Common myeloid progenitor, CD34-positive (primary cell): ENCODE results near the gene CFAP74.

Experiments
- CTCF ChIA-PET: fragments of 350-600 bp; sonication (Branson Sonifier 250); formaldehyde crosslinking; loops from one replicate; lab custom pipeline; 2021; ENCODE audit warnings: antibody characterized with exemption; lab: Charles Lee
- POLR2A ChIA-PET: fragments of 350-600 bp; sonication (Branson Sonifier 250); formaldehyde crosslinking; loops from one replicate; lab custom pipeline; 2021; ENCODE audit warnings: antibody characterized with exemption; lab: Charles Lee
- DNase-seq, 3 donors: peaks; one replicate each; pipeline versions ENCODE4 v3.0.0 to v3.0.0-alpha.2; 2013
- H3K27ac ChIP-seq, 2 experiments: 1 replicate in 1 of 2; 2 replicates in 1 of 2; pipeline ENCODE4 v1.7.0; 2013; ENCODE audit warnings: inconsistent platforms in 2 of 2, low read length in 2 of 2, mild to moderate bottlenecking in 2 of 2, low read depth in 1 of 2, moderate library complexity in 1 of 2; ENCODE audit not compliant: severe bottlenecking in 2 of 2, insufficient read depth in 1 of 2, poor library complexity in 1 of 2
- H3K27me3 ChIP-seq, 5 experiments: replicated peaks in 2 of 5; 1 replicate in 3 of 5; 2 replicates in 2 of 5; pipeline versions ENCODE4 v1.6.1 to v1.7.0; 2013; ENCODE audit warnings: low read length in 4 of 5, mild to moderate bottlenecking in 2 of 5, moderate library complexity in 2 of 5, inconsistent platforms in 1 of 5; ENCODE audit not compliant: insufficient read depth in 5 of 5, control insufficient read depth in 4 of 5
- H3K36me3 ChIP-seq, 4 experiments: 1 replicate in 2 of 4; 2 replicates in 2 of 4; pipeline versions ENCODE4 v1.6.1 to v1.7.0; 2013; ENCODE audit warnings: low read length in 3 of 4, control low read depth in 1 of 4, mild to moderate bottlenecking in 1 of 4; ENCODE audit not compliant: control insufficient read depth in 4 of 4, insufficient read depth in 4 of 4
- H3K4me1 ChIP-seq, 4 experiments: 1 replicate in 3 of 4; 2 replicates in 1 of 4; pipeline versions ENCODE4 v1.6.1 to v1.7.1; 2013; ENCODE audit warnings: low read length in 3 of 4, mild to moderate bottlenecking in 3 of 4, control low read depth in 1 of 4, inconsistent platforms in 1 of 4, moderate library complexity in 1 of 4; ENCODE audit not compliant: control insufficient read depth in 4 of 4, insufficient read depth in 4 of 4; ENCODE audit errors: control extremely low read depth in 1 of 4
- H3K4me3 ChIP-seq, 7 experiments: 1 replicate in 4 of 7; 2 replicates in 3 of 7; pipeline versions ENCODE4 v1.5.1 to v1.7.0; 2013; ENCODE audit warnings: mild to moderate bottlenecking in 7 of 7, low read length in 6 of 7, moderate library complexity in 6 of 7, inconsistent platforms in 2 of 7, low read depth in 2 of 7, control low read depth in 1 of 7; ENCODE audit not compliant: insufficient read depth in 4 of 7, control insufficient read depth in 1 of 7; ENCODE audit errors: extremely low read depth in 1 of 7
- H3K9me3 ChIP-seq, 5 experiments: 1 replicate in 4 of 5; 2 replicates in 1 of 5; pipeline versions ENCODE4 v1.6.1 to v1.7.1; 2013; ENCODE audit warnings: low read length in 4 of 5, mild to moderate bottlenecking in 2 of 5, inconsistent platforms in 1 of 5, low read depth in 1 of 5, moderate library complexity in 1 of 5; ENCODE audit not compliant: control insufficient read depth in 4 of 5, insufficient read depth in 2 of 5; ENCODE audit errors: control extremely low read depth in 1 of 5
- WGBS: methylation state at CpG from one replicate; pipeline ENCODE4 v1.1.5; 2013; ENCODE audit not compliant: insufficient coverage; 5-methylcytosine and 5-hydroxymethylcytosine counted together

Gene CFAP74

GRCh38 chr1:1914101-1914970 lies 89.2 kb downstream of the CFAP74 start:
- no peak for DNase-seq
- POLR2A ChIA-PET: no interaction called here
- CTCF ChIA-PET: no interaction called here
- Histone ChIP-seq H3K4me1 (peaks cover 0 to 16% (median 14%) of the 10 kb centered on the region in 4 experiments), H3K27me3 (peaks cover 0 to 3% (median 0%) of the 10 kb centered on the region in 5 experiments), H3K27ac (no peak overlapping the region), H3K36me3 (no peaks in the 10 kb centered on the region), H3K9me3 (no peaks in the 10 kb centered on the region), H3K4me3 (no peak overlapping the region)
- WGBS: 85% methylated on average over 10 of the region's 20 CpGs

DNA sequence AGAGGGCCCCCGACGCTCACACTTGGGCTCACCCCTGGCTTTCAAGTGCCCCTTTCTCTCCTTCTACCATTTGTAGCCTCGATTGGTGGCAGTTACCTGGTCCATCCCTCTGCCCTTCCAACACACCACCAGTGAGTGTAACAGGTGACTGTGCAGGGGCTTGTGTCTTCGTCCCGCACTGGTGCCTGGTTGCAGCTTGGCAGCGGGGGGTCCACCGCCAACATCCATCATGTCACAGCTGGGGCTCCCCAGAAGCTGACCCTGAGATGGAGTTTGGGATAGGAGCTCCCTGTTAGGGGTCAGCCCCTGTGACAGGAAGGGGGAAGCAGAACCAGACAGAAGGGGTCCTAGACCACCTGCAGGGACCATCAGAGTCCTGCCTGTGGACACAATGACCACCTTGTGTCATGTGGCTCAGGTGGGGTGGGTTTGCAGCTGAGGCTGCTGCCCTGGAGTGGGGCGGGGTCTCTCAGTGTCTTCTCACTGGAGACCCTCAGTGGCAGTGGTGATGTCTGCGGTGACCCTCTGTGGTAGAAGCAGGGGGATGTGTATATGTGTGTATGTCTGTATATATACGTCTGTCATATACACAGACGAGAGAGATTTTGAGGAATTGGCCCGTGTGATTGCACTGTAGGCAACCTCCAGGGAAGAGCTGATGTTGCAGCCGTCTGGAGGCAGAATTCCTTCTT lies 92.1 kb downstream of the CFAP74 start:
- CTCF ChIA-PET: interaction anchor here (7.2 kb wide), 1 partner anchor 14 kb away, joined by 110 read pairs; no protein-coding TSS in a partner anchor
- H3K4me3 ChIP-seq: no peak overlapping the region

GRCh38 chr1:1910651-1911331 lies 92.8 kb downstream of the CFAP74 start:
- Histone ChIP-seq H3K27ac (no peak overlapping the region), H3K36me3 (no peaks in the 10 kb centered on the region), H3K27me3 (no peaks in the 10 kb centered on the region), H3K4me1 (peaks cover 0 to 28% (median 22%) of the 10 kb centered on the region in 4 experiments), H3K9me3 (no peaks in the 10 kb centered on the region), H3K4me3 (no peak overlapping the region)
- CTCF ChIA-PET: interaction anchor here (7.2 kb wide), 1 partner anchor 14 kb away, joined by 110 read pairs; no protein-coding TSS in a partner anchor
- POLR2A ChIA-PET: no interaction called here
- WGBS: 95% methylated on average over 20 of the region's 22 CpGs
- DNase-seq: no peak

More for the DNA sequence above, 92.1 kb downstream of the CFAP74 start:
- H3K4me1 ChIP-seq: peaks cover 0 to 21% (median 18%) of the 10 kb centered on the region in 4 experiments
- POLR2A ChIA-PET: no interaction called here
- DNase-seq: no peak
- no peaks in the 10 kb centered on the region for H3K9me3 ChIP-seq
- H3K27me3 ChIP-seq: no peaks in the 10 kb centered on the region
- WGBS: 95% methylated on average over 12 of the region's 13 CpGs
- no peaks in the 10 kb centered on the region for H3K36me3 ChIP-seq
- no peak overlapping the region for H3K27ac ChIP-seq

- no peak for DNase-seq
- POLR2A ChIA-PET: no interaction called here
- Histone ChIP-seq H3K36me3 (no peaks in the 10 kb centered on the region), H3K27ac (no peak overlapping the region), H3K4me3 (peak overlapping the region in 2 of 7 experiments; percentile 60 to 62), H3K4me1 (peaks cover 0 to 28% (median 22%) of the 10 kb centered on the region in 4 experiments), H3K27me3 (no peaks in the 10 kb centered on the region), H3K9me3 (no peaks in the 10 kb centered on the region)
- WGBS: 89% methylated on average over 3 of the region's 6 CpGs
- CTCF ChIA-PET: interaction anchor here (2.4 to 7.2 kb wide), 3 partner anchors 13 to 131 kb away, joined by 4 to 110 read pairs (median 65); no protein-coding TSS in a partner anchor
Measured at GRCh38 chr1:1910033-1910465, 93.5 kb downstream of the CFAP74 start.

GRCh38 chr1:1908506-1908791 lies 95.1 kb downstream of the CFAP74 start:
- no peaks in the 10 kb centered on the region for H3K9me3 ChIP-seq
- H3K4me1 ChIP-seq: peaks cover 0 to 28% (median 22%) of the 10 kb centered on the region in 4 experiments
- peak overlapping the region in 1 of 2 experiments; percentile 79 for H3K27ac ChIP-seq
- DNase-seq: peak in 1 of 3 donors; percentile 30
- no peaks in the 10 kb centered on the region for H3K27me3 ChIP-seq
- 1% methylated on average over 18 of the region's 21 CpGs for WGBS
- peak overlapping the region; percentile 53 to 79 (median 73) for H3K4me3 ChIP-seq
- H3K36me3 ChIP-seq: no peaks in the 10 kb centered on the region
- CTCF ChIA-PET: interaction anchor here (0.8 to 7.2 kb wide), 14 partner anchors 11 to 136 kb away, joined by 3 to 110 read pairs (median 4); no protein-coding TSS in a partner anchor
- POLR2A ChIA-PET: interaction anchor here (0.9 to 1.2 kb wide), 2 partner anchors 8 to 128 kb away, joined by 4 to 10 read pairs; no protein-coding TSS in a partner anchor

- POLR2A ChIA-PET: no interaction called here
- H3K4me1 ChIP-seq: peaks cover 0 to 28% (median 22%) of the 10 kb centered on the region in 4 experiments
- peak in 1 of 3 donors; percentile 18 for DNase-seq
- CTCF ChIA-PET: interaction anchor here (0.7 to 7.2 kb wide), 14 partner anchors 10 to 122 kb away, joined by 3 to 110 read pairs (median 4); no protein-coding TSS in a partner anchor
- no peaks in the 10 kb centered on the region for H3K36me3 ChIP-seq
- 81% methylated on average over 6 of the region's 8 CpGs for WGBS
- H3K9me3 ChIP-seq: peaks cover 0 to 3% (median 0%) of the 10 kb centered on the region in 5 experiments
- no peak overlapping the region for H3K27ac ChIP-seq
- no peak overlapping the region for H3K4me3 ChIP-seq
- no peaks in the 10 kb centered on the region for H3K27me3 ChIP-seq
Measured at GRCh38 chr1:1907098-1907736, 96.4 kb downstream of the CFAP74 start.
